IPS DF 6.9 (cell line): ENCODE measurements around the gene RGS6.

Experiments used
- DNase-seq: peaks from one replicate; pipeline ENCODE4 v3.0.0-alpha.2; 2013; ENCODE audit warnings: low read depth, low spot score
- H3K27ac ChIP-seq: one replicate; pipeline ENCODE4 v1.5.1; 2013; ENCODE audit warnings: low read length, control low read depth
- H3K27me3 ChIP-seq: 2 replicates; pipeline ENCODE4 v1.6.1; 2013; ENCODE audit warnings: mild to moderate bottlenecking, low read length; ENCODE audit not compliant: control insufficient read depth, insufficient read depth
- H3K36me3 ChIP-seq: 2 replicates; pipeline ENCODE4 v1.6.1; 2013; ENCODE audit warnings: low read length; ENCODE audit not compliant: control insufficient read depth, insufficient read depth
- H3K4me1 ChIP-seq: 2 replicates; pipeline ENCODE4 v1.6.1; 2013; ENCODE audit warnings: low read length; ENCODE audit not compliant: control insufficient read depth, insufficient read depth
- H3K4me3 ChIP-seq: 2 replicates; pipeline ENCODE4 v1.5.1; 2013; ENCODE audit warnings: mild to moderate bottlenecking, low read length
- H3K9me3 ChIP-seq: 2 replicates; pipeline ENCODE4 v1.6.1; 2013; ENCODE audit warnings: low read length, inconsistent platforms; ENCODE audit not compliant: control insufficient read depth, insufficient read depth
- WGBS: extraction: QIAGEN DNeasy Blood & Tissue Kit; methylation state at CpG from one replicate; pipeline ENCODE4 v1.1.7; 2013; ENCODE audit warnings: mixed read lengths, missing lambda C conversion rate; ENCODE audit not compliant: insufficient read length, insufficient coverage; 5-methylcytosine and 5-hydroxymethylcytosine counted together

Gene RGS6

GRCh38 chr14:72254937-72255472, 322.8 kb downstream of the RGS6 start:
- H3K9me3 ChIP-seq, result no peaks in the 10 kb centered on the region
- no peaks in the 10 kb centered on the region for H3K27me3 ChIP-seq
- 0 out of 2 replicates have a peak, but pooled peaks cover 1% of the 10 kb centered on the region for H3K4me1 ChIP-seq
- H3K4me3 ChIP-seq, result no peak overlapping the region
- no peaks in the 10 kb centered on the region for H3K36me3 ChIP-seq
- DNase-seq, result no peak
- WGBS, result no CpG with 5 or more reads among the region's 4 CpGs
- H3K27ac ChIP-seq, result no peak overlapping the region

GRCh38 chr14:72256055-72256454, 323.8 kb downstream of the RGS6 start:
- no peak for DNase-seq
- no peaks in the 10 kb centered on the region for H3K27me3 ChIP-seq
- H3K27ac ChIP-seq, result no peak overlapping the region
- WGBS, result no CpG with 5 or more reads among the region's 1 CpG
- H3K4me1 ChIP-seq, result 0 out of 2 replicates have a peak, but pooled peaks cover 1% of the 10 kb centered on the region
- no peak overlapping the region for H3K4me3 ChIP-seq
- H3K9me3 ChIP-seq, result no peaks in the 10 kb centered on the region
- no peaks in the 10 kb centered on the region for H3K36me3 ChIP-seq

- H3K4me3 ChIP-seq, result no peak overlapping the region
- no peaks in the 10 kb centered on the region for H3K27me3 ChIP-seq
- no peaks in the 10 kb centered on the region for H3K4me1 ChIP-seq
- H3K36me3 ChIP-seq, result no peaks in the 10 kb centered on the region
- H3K27ac ChIP-seq, result no peak overlapping the region
- WGBS, result 100% methylated on average over 1 of the region's 4 CpGs
- DNase-seq, result no peak
- no peaks in the 10 kb centered on the region for H3K9me3 ChIP-seq
Observed at GRCh38 chr14:72261068-72261467, 328.8 kb downstream of the RGS6 start.

DNA sequence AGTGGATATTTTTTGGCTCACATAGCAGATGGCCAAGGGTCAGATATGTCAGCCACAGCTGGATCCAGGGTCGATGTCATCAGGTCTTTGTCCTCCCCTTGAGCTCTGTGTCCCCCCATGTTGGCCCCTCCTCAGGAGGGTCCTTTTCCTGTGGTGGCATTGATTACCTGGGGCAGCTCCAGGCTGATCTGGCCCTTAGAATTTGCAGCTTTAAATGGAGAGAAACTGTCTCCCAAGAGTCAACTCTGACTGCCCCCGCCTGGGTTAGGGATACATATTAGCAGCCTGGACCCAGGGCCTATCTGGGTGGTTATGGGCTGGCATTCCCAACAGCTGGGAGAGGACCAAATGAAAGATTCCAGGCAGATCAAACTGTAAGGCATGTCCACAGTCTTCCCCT, 330.5 kb downstream of the RGS6 start:
- no peak for DNase-seq
- Histone ChIP-seq H3K27me3 (no peaks in the 10 kb centered on the region), H3K36me3 (no peaks in the 10 kb centered on the region), H3K9me3 (no peaks in the 10 kb centered on the region), H3K4me1 (no peaks in the 10 kb centered on the region), H3K4me3 (no peak overlapping the region), H3K27ac (no peak overlapping the region)
- no CpG with 5 or more reads among the region's 2 CpGs for WGBS

DNA sequence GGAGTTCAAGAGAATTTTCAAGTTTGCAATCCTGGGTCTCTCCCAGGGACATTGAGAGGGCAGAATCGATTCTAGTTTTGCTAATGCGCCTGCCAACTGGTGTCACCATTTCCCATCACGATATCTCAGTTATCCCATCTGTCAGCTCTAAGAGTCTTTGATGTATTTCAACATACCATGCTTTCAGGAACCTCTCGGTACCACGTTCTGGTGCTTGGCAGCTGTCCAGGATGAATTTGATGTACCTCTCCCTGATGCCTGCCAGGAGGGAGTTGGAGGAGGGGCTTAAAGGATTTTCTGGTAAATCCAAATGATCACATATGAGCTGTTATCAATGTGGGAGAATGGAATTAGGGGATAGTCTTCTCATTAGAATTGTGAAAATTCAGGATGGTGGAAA, 332.5 kb downstream of the RGS6 start:
- Histone ChIP-seq H3K4me3 (no peak overlapping the region), H3K27me3 (no peaks in the 10 kb centered on the region), H3K4me1 (no peaks in the 10 kb centered on the region), H3K27ac (no peak overlapping the region), H3K9me3 (no peaks in the 10 kb centered on the region), H3K36me3 (no peaks in the 10 kb centered on the region)
- DNase-seq, result no peak
- no CpG with 5 or more reads among the region's 5 CpGs for WGBS

DNA sequence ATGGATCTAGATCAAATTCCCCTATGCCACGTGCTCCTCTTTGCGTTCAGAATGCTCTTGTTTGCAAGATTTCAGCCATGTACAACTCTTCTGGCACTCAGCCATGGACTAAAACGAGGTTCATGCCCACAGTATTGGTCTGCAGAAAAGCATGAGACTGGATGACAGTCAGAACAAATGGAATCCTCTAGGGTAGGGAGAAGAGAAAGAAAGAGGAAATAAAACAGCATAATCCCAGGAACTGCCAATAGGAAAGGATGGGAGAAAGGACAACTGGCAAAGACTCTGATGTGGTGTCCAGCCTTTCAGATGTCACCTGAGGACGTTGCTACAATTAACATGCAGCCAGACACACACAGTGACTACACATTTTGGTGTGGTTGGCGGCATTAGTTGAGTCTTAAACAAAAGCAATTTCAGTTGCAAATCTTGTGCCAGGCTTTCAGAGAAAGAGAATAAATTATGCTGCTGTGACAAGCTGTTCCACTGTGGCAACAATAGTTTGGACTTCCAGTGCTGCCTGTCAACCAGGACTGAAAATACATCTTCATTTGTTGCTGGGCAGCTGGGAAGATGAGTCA, 338.0 kb downstream of the RGS6 start:
- no peaks in the 10 kb centered on the region; the same call in 1 of the 2 replicates for H3K4me1 ChIP-seq
- no peak for DNase-seq

GRCh38 chr14:72270749-72271148, 338.5 kb downstream of the RGS6 start:
- no peaks in the 10 kb centered on the region; the same call in 1 of the 2 replicates for H3K4me1 ChIP-seq
- no CpG with 5 or more reads among the region's 3 CpGs for WGBS
- no peaks in the 10 kb centered on the region for H3K36me3 ChIP-seq
- no peak for DNase-seq
- no peaks in the 10 kb centered on the region for H3K27me3 ChIP-seq
- no peak overlapping the region for H3K27ac ChIP-seq
- H3K4me3 ChIP-seq, result no peak overlapping the region
- H3K9me3 ChIP-seq, result no peaks in the 10 kb centered on the region; the same call in 1 of the 2 replicates

More for the DNA sequence above, 338.0 kb downstream of the RGS6 start:
- Histone ChIP-seq H3K27ac (no peak overlapping the region), H3K9me3 (no peaks in the 10 kb centered on the region; the same call in 1 of the 2 replicates), H3K27me3 (no peaks in the 10 kb centered on the region), H3K4me3 (no peak overlapping the region), H3K36me3 (no peaks in the 10 kb centered on the region)
- no CpG with 5 or more reads among the region's 5 CpGs for WGBS

DNA sequence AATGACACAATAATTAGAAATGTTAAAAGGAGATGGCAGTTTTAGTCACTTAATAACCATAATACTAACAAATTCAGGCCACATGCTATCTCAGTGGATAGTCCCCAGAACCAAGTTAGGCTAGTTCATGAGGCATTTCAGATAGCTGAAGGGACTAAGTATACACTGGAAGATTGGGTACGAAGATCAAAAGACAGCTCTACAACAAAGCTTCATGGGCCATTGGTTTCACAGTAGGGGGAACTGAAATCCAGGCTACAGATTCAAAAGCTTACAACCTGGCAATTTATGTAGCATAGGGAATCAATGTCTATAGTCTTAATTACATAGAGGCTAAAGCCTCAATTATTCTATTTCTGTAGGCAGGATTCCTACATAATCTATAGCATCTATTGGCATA, 343.0 kb downstream of the RGS6 start:
- no CpG with 5 or more reads among the region's 1 CpG for WGBS
- no peak for DNase-seq
- Histone ChIP-seq H3K9me3 (no peaks in the 10 kb centered on the region; the same call in 1 of the 2 replicates), H3K27me3 (no peaks in the 10 kb centered on the region), H3K4me3 (no peak overlapping the region), H3K36me3 (no peaks in the 10 kb centered on the region), H3K27ac (no peak overlapping the region), H3K4me1 (no peaks in the 10 kb centered on the region; the same call in 1 of the 2 replicates)

DNA sequence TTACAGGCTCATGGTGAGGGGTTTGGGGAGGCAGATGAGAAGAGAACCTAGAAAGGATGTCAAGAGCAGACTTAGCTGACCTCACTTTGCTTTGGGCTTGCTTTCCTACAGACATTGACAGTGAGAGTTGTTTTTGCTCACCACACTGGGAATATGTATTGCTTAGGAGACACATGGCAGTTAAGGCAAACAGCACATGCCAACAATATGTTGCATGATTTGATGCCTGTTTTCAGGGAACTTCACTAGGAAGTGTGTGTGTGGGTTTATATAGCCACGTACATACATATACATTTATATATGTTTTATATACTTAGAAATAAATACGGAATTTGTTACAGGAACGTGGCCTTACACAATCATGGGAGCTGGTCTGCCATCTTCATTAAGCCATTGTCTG, 346.1 kb downstream of the RGS6 start:
- DNase-seq, result no peak
- no peak overlapping the region for H3K4me3 ChIP-seq
- H3K27ac ChIP-seq, result no peak overlapping the region
- WGBS, result no CpG with 5 or more reads among the region's 3 CpGs
- H3K27me3 ChIP-seq, result no peaks in the 10 kb centered on the region
- no peaks in the 10 kb centered on the region; the same call in 1 of the 2 replicates for H3K4me1 ChIP-seq
- no peaks in the 10 kb centered on the region for H3K36me3 ChIP-seq
- H3K9me3 ChIP-seq, result no peaks in the 10 kb centered on the region

GRCh38 chr14:72284176-72284575, 351.9 kb downstream of the RGS6 start:
- H3K9me3 ChIP-seq, result peaks cover 4% of the 10 kb centered on the region
- no peak overlapping the region for H3K4me3 ChIP-seq
- no CpG with 5 or more reads among the region's 4 CpGs for WGBS
- H3K36me3 ChIP-seq, result no peaks in the 10 kb centered on the region
- DNase-seq, result no peak
- no peaks in the 10 kb centered on the region for H3K4me1 ChIP-seq
- H3K27ac ChIP-seq, result no peak overlapping the region
- no peaks in the 10 kb centered on the region for H3K27me3 ChIP-seq

- Histone ChIP-seq H3K27me3 (no peaks in the 10 kb centered on the region), H3K4me3 (no peak overlapping the region), H3K4me1 (no peaks in the 10 kb centered on the region), H3K9me3 (no peaks in the 10 kb centered on the region; the same call in 1 of the 2 replicates), H3K27ac (no peak overlapping the region), H3K36me3 (no peaks in the 10 kb centered on the region)
- DNase-seq, result no peak
- no CpG with 5 or more reads among the region's 4 CpGs for WGBS
Observed at GRCh38 chr14:72290241-72290640, 358.0 kb downstream of the RGS6 start.
